Hepatocyte (in vitro differentiated cells): ENCODE data around the gene TCERG1.

Experiments
- EZH2 ChIP-seq: fragments of 200-600 bp; sonication (generic); IDR thresholded peaks from 2 replicates; pipeline ENCODE4 v1.6.1; 2016; ENCODE audit warnings: antibody characterized with exemption, mild to moderate bottlenecking, borderline replicate concordance
- TF ChIP-seq, protein P1 (sequence below): fragments of 200-600 bp; sonication (generic); IDR thresholded peaks from 2 replicates; pipeline ENCODE4 v1.5.1; 2016; ENCODE audit warnings: antibody characterized with exemption, mild to moderate bottlenecking; ENCODE audit not compliant: poor library complexity

GRCh38 chr5:146451411-146451810, 4.3 kb downstream of the TCERG1 start:
- TF ChIP-seq EZH2 = no peak
- TF ChIP-seq, protein P1, sequence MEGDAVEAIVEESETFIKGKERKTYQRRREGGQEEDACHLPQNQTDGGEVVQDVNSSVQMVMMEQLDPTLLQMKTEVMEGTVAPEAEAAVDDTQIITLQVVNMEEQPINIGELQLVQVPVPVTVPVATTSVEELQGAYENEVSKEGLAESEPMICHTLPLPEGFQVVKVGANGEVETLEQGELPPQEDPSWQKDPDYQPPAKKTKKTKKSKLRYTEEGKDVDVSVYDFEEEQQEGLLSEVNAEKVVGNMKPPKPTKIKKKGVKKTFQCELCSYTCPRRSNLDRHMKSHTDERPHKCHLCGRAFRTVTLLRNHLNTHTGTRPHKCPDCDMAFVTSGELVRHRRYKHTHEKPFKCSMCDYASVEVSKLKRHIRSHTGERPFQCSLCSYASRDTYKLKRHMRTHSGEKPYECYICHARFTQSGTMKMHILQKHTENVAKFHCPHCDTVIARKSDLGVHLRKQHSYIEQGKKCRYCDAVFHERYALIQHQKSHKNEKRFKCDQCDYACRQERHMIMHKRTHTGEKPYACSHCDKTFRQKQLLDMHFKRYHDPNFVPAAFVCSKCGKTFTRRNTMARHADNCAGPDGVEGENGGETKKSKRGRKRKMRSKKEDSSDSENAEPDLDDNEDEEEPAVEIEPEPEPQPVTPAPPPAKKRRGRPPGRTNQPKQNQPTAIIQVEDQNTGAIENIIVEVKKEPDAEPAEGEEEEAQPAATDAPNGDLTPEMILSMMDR = no peak
